RPMI8226 (cell line): ENCODE data around the gene ADARB2.
"Not testable (repeated sequence)": the region's sequence is repeated elsewhere in the genome, so short reads cannot be mapped to it uniquely, and the experiment has no call there.

Source experiments
- DNase-seq: peaks from one replicate; pipeline ENCODE4 v3.0.0-alpha.2; 2015

The ADARB2 gene

GRCh38 chr10:1230592-1231275, 506.6 kb downstream of the ADARB2 start:
- DNase-seq = no peak

DNA sequence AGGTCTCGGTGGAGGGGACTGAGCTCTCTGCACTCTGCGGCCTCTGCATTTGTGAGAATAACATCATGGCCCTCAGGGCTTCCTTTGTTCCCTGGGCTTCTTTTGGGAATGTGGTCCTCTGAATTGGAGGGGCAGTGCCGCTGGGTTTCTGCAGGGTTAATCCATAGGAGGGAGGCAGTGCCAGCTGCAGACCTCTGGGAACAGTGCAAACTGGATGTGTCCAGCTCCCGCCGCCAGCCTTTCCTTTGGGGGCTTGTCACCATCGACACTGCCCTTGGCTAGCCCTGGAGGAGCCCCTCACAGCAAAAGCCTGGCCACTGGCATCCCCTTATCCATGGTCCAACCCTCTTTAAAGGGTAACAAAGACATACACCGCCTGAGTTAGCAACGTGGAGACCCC, 507.2 kb downstream of the ADARB2 start:
- no peak for DNase-seq

DNA sequence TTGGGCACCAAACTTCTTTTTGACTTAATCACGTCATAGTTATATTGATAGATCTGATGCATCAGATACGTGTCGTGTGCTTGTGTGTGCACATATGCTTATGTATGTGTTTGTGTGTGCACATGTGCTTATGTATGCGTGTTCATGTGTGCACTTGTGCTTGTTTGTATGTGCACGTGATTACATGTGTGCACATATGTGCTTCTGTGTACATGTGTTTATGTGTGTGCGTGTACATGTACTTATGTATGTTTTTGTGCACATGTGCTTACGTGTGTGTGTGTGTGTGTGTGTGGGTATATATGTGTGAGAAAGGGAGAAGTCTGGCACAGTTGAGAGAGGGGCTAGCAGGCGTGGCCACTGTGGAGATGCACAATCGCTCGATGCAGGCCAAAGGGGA, 507.8 kb downstream of the ADARB2 start:
- DNase-seq = no peak

GRCh38 chr10:1229116-1229515, 508.2 kb downstream of the ADARB2 start:
- DNase-seq = no peak

DNA sequence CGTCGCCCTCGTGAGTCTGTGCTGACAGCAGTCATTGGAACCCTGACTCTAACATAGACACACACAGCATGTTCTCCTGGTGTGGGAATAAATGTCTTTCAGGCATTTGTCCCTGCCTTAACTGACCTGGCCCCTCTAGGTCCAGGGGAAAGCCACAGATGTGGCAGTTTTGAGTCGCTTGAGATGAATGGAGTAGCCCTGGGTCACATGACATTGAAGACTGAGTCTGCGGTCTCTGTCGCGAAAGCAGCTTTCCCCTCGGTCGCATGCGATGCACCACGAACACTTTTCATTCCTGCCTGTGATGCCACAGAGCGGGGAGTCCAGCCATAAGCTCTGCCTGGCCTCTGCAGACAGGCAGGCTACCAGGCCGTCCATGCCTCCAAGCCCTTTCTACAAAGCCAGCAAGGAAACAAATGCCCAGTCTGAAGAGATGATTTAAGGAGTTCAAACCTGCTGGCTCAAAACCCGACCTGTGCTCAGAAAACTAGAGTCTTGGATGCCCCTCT, 508.8 kb downstream of the ADARB2 start:
- DNase-seq = no peak

GRCh38 chr10:1227510-1228402, 509.6 kb downstream of the ADARB2 start:
- no peak for DNase-seq

DNA sequence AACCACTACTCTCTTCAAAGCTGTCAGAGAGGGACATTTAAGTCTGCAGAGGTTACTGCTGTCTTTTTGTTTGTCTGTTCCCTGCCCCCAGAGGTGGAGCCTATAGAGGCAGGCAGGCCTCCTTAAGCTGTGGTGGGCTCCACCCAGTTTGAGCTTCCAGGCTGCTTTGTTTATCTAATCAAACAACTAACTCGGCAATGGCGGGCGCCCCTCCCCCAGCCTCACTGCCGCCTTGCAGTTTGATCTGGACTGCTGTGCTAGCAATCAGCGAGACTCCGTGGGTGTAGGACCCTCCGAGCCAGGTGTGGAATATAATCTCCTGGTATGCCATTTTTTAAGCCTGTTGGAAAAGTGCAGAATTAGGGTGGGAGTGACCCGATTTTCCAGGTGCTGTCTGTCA, 510.4 kb downstream of the ADARB2 start:
- not testable (repeated sequence) for DNase-seq

GRCh38 chr10:1219874-1220273, 517.5 kb downstream of the ADARB2 start:
- DNase-seq = not testable (repeated sequence)

DNA sequence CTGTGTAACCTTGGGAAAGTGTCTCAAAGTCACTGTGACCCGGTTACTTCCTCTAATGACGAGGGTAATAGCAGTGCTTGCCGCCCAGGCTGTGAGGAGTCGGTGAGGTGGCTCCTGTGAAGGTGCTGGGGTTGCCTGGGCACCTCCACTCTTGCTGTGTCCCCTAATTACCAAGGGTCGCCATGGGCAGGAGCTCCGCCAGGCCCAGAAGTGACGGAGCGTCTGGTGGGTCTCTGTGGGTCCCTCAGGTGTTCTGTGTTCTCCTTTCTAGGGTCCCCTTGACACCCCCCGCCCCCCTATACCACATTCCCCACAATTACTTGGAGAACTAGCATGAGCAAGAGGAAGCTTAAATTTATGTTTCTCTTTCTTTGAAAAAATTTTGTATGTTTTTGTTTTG, 519.7 kb downstream of the ADARB2 start:
- no peak for DNase-seq

DNA sequence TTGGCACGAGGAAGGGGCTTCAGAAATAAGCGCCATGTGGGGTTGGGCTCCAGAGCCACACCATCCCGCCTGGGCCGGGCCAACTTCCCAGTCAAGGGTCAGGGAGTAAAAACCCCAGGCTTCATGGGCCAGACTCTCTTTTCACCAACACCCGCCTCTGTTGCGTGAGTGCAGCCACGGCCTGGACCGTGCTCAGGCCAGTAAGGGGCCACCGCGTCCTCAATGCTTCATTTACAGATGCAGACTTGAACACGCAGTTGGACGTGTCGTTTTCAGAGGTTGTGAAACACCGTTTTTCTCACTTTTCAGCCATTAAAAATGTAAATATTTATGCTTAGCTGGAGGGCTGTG, 520.1 kb downstream of the ADARB2 start:
- no peak for DNase-seq

DNA sequence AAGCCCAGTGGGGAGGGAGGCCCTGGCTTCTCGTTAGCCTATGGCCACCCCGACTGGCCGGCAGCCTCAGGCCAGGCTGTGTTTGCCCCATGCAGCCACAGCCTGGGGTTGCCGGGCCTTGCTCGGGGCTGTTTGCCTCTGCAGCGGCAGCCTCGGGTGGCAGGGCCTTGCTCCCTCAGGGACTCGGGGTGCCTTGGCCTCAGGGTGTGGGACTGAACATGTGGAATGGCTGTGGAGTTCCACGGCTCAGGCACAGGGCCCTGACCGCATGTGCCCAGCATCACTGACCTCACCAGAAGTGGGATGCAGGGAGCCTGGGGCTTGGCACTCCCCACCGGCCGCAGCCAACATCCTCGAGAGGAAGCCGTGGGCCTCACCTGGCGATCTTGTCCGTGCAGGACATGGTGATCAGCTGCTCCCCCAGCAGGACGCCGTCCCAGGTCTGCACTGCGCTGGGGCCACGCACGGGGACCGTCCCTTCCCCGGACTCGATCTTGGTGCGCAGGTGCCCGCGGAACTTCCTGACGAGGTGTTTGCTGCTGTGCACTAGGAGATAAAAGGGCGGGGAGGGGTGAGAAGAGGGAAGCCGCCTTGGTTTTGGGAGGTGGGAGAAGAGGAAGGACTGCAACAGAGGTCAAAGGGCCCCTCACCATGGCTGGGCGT, 520.6 kb downstream of the ADARB2 start:
- DNase-seq = no peak

DNA sequence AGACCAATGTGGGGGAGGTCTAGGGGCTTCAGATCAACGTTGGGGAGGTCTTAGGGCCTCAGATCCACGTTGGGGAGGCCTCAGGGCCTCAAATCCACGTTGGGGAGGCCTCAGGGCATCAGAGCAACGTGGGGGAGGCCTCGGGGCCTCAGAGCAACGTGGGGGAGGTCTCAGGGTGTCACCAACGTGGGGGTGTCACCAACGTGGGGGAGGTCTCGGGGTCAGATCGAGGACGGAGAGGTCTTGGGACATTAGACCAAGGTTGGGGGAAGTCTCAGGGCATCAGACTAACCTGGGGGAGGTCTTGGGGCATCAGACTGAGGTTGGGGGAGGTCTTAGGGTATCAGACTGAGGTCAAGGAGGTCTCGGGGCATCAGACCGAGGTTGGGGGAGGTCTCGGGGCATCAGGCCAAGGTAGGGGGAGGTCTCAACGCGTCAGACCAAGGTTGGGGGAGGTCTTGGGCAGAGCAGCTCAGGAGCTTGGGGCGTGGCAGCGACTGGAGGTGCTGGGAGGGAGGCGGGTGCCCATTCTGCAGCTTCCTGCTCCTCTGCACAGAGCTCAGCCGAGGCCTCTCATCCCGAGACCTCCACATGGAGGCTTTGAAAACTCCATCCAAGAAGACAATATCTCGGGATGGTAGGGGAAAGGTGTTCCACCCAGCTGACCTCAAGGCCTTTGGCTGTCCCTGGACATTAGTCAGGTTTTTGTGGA, 521.3 kb downstream of the ADARB2 start:
- no peak for DNase-seq

DNA sequence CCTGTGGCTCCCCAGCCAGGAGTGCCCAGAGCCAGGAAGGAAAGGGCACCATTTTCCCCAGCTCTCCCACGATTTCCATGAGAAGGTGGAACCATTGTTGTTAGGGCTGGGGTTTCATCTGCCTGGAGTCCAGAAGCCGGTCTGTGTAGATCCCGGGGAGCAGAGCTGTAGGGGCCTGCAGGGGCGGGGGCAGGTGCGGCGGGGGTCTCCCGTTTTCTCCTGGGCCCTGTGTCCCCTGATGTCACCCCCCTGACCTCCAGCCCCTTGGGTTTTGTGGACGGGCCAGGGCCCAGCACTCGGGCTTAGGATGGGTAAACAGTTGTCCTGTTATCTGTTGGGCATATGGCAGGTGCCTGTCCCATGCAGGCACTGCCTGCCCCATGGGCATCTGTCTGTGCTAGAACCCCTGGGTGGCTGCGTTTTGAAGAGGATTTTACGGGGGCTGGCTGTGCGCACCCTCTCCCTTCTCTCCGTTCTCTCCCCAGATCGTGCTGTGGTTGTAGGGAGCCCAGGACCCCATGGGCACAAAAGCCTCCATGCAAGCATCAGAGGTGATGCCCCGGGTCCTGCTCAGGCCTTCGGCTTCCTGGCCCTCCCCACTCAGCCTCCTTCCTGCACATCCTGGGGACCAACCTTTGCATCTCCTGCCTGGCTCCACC, 522.3 kb downstream of the ADARB2 start:
- DNase-seq = no peak

- no peak for DNase-seq
These were observed 523.2 kb downstream of the ADARB2 start for GRCh38 chr10:1214071-1214675.

GRCh38 chr10:1213252-1214070, 523.9 kb downstream of the ADARB2 start:
- DNase-seq = no peak

- no peak for DNase-seq
These were observed 524.7 kb downstream of the ADARB2 start for GRCh38 chr10:1212571-1213141.

GRCh38 chr10:1211844-1212570, 525.3 kb downstream of the ADARB2 start:
- DNase-seq = no peak

- no peak for DNase-seq
These were observed 526.7 kb downstream of the ADARB2 start for GRCh38 chr10:1210667-1211066.

DNA sequence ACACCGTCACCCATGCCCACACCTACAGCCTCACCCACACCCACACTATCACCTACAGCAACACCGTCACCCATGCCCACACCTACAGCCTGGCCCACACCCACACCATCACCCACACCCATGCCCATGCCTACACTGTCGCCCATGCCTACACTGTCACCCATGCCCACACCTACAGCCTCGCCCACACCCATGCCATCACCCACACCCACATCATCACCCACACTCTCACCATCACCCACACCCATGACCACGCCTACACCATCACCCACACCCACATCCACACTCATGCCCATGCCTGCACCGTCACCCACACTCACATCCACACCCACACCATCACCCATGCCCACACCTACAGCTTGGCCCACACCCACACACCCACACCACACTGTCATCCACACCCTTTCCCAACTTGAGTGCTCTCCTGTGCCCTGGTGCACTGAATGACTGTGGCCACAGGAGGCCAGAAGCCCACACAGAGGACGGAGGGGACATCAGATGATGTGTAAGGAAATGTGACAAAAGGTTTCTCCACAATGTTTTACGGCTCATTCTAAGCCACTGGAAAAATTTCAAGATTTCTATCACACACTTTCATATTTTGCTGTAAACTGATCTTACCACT, 527.9 kb downstream of the ADARB2 start:
- DNase-seq = no peak
